ENCODE data around the gene NTRK2.
A peak's percentile ranks its signal among the peaks of the same experiment; 100 is the strongest.

NTRK2 gene

GRCh38 chr9:84736536-84736935, 67.0 kb downstream of the NTRK2 start:
- Histone ChIP-seq H3K36me3 (ENCODE audit: control insufficient read depth, insufficient read depth, low read length) (no peaks in the 10 kb centered on the region), H3K27ac (ENCODE audit: low read depth, low read length) (peak overlapping the region; percentile 61), H3K27me3 (ENCODE audit: control insufficient read depth, insufficient read depth, low read length) (no peaks in the 10 kb centered on the region), H3K9ac (ENCODE audit: low read depth, low read length) (no peak overlapping the region), H3K4me3 (ENCODE audit: low read depth, low read length) (no peak overlapping the region), H3K4me1 (ENCODE audit: control insufficient read depth, insufficient read depth, low read length) (peaks cover 6% of the 10 kb centered on the region; the same call in 1 of the 2 replicates), H3K9me3 (ENCODE audit: control insufficient read depth, insufficient read depth, low read length) (no peaks in the 10 kb centered on the region)

- no peaks in the 10 kb centered on the region for H3K27me3 ChIP-seq (ENCODE audit: control insufficient read depth, insufficient read depth, low read length)
- H3K9me3 ChIP-seq (ENCODE audit: control insufficient read depth, insufficient read depth, low read length), result no peaks in the 10 kb centered on the region
- no peak overlapping the region for H3K4me3 ChIP-seq (ENCODE audit: low read depth, low read length)
- H3K9ac ChIP-seq (ENCODE audit: low read depth, low read length), result no peak overlapping the region
- H3K4me1 ChIP-seq (ENCODE audit: control insufficient read depth, insufficient read depth, low read length), result peaks cover 6% of the 10 kb centered on the region; the same call in 1 of the 2 replicates
- H3K36me3 ChIP-seq (ENCODE audit: control insufficient read depth, insufficient read depth, low read length), result no peaks in the 10 kb centered on the region
- no peak overlapping the region for H3K27ac ChIP-seq (ENCODE audit: low read depth, low read length)
Observed at GRCh38 chr9:84738353-84738752, 68.8 kb downstream of the NTRK2 start.

GRCh38 chr9:84742261-84742660, 72.7 kb downstream of the NTRK2 start:
- H3K36me3 ChIP-seq (ENCODE audit: control insufficient read depth, insufficient read depth, low read length), result no peaks in the 10 kb centered on the region
- H3K9me3 ChIP-seq (ENCODE audit: control insufficient read depth, insufficient read depth, low read length), result no peaks in the 10 kb centered on the region
- no peak overlapping the region for H3K27ac ChIP-seq (ENCODE audit: low read depth, low read length)
- no peak overlapping the region for H3K9ac ChIP-seq (ENCODE audit: low read depth, low read length)
- H3K27me3 ChIP-seq (ENCODE audit: control insufficient read depth, insufficient read depth, low read length), result no peaks in the 10 kb centered on the region
- no peaks in the 10 kb centered on the region for H3K4me1 ChIP-seq (ENCODE audit: control insufficient read depth, insufficient read depth, low read length)
- no peak overlapping the region for H3K4me3 ChIP-seq (ENCODE audit: low read depth, low read length)

- H3K4me1 ChIP-seq (ENCODE audit: control insufficient read depth, insufficient read depth, low read length), result no peaks in the 10 kb centered on the region
- H3K27me3 ChIP-seq (ENCODE audit: control insufficient read depth, insufficient read depth, low read length), result no peaks in the 10 kb centered on the region
- H3K36me3 ChIP-seq (ENCODE audit: control insufficient read depth, insufficient read depth, low read length), result no peaks in the 10 kb centered on the region
- H3K9me3 ChIP-seq (ENCODE audit: control insufficient read depth, insufficient read depth, low read length), result no peaks in the 10 kb centered on the region
- no peak overlapping the region for H3K9ac ChIP-seq (ENCODE audit: low read depth, low read length)
- H3K4me3 ChIP-seq (ENCODE audit: low read depth, low read length), result no peak overlapping the region
- H3K27ac ChIP-seq (ENCODE audit: low read depth, low read length), result no peak overlapping the region
Observed at GRCh38 chr9:84744195-84744594, 74.7 kb downstream of the NTRK2 start.

- H3K27ac ChIP-seq (ENCODE audit: low read depth, low read length), result no peak overlapping the region
- no peak overlapping the region for H3K4me3 ChIP-seq (ENCODE audit: low read depth, low read length)
- no peaks in the 10 kb centered on the region for H3K9me3 ChIP-seq (ENCODE audit: control insufficient read depth, insufficient read depth, low read length)
- H3K4me1 ChIP-seq (ENCODE audit: control insufficient read depth, insufficient read depth, low read length), result no peaks in the 10 kb centered on the region
- H3K36me3 ChIP-seq (ENCODE audit: control insufficient read depth, insufficient read depth, low read length), result no peaks in the 10 kb centered on the region
- no peak overlapping the region for H3K9ac ChIP-seq (ENCODE audit: low read depth, low read length)
- H3K27me3 ChIP-seq (ENCODE audit: control insufficient read depth, insufficient read depth, low read length), result no peaks in the 10 kb centered on the region
Observed at GRCh38 chr9:84744726-84745125, 75.2 kb downstream of the NTRK2 start.

- Histone ChIP-seq H3K4me1 (ENCODE audit: control insufficient read depth, insufficient read depth, low read length) (no peaks in the 10 kb centered on the region), H3K36me3 (ENCODE audit: control insufficient read depth, insufficient read depth, low read length) (no peaks in the 10 kb centered on the region), H3K9ac (ENCODE audit: low read depth, low read length) (no peak overlapping the region), H3K4me3 (ENCODE audit: low read depth, low read length) (no peak overlapping the region), H3K27me3 (ENCODE audit: control insufficient read depth, insufficient read depth, low read length) (no peaks in the 10 kb centered on the region), H3K9me3 (ENCODE audit: control insufficient read depth, insufficient read depth, low read length) (no peaks in the 10 kb centered on the region), H3K27ac (ENCODE audit: low read depth, low read length) (no peak overlapping the region)
Observed at GRCh38 chr9:84748112-84748511, 78.6 kb downstream of the NTRK2 start.

GRCh38 chr9:84750152-84750865, 80.8 kb downstream of the NTRK2 start:
- Histone ChIP-seq H3K27ac (ENCODE audit: low read depth, low read length) (no peak overlapping the region), H3K9me3 (ENCODE audit: control insufficient read depth, insufficient read depth, low read length) (no peaks in the 10 kb centered on the region), H3K4me3 (ENCODE audit: low read depth, low read length) (no peak overlapping the region), H3K9ac (ENCODE audit: low read depth, low read length) (no peak overlapping the region), H3K27me3 (ENCODE audit: control insufficient read depth, insufficient read depth, low read length) (no peaks in the 10 kb centered on the region), H3K4me1 (ENCODE audit: control insufficient read depth, insufficient read depth, low read length) (no peaks in the 10 kb centered on the region), H3K36me3 (ENCODE audit: control insufficient read depth, insufficient read depth, low read length) (no peaks in the 10 kb centered on the region)

GRCh38 chr9:84751921-84752320, 82.4 kb downstream of the NTRK2 start:
- no peak overlapping the region for H3K27ac ChIP-seq (ENCODE audit: low read depth, low read length)
- H3K4me3 ChIP-seq (ENCODE audit: low read depth, low read length), result no peak overlapping the region
- no peaks in the 10 kb centered on the region for H3K9me3 ChIP-seq (ENCODE audit: control insufficient read depth, insufficient read depth, low read length)
- no peaks in the 10 kb centered on the region for H3K36me3 ChIP-seq (ENCODE audit: control insufficient read depth, insufficient read depth, low read length)
- H3K9ac ChIP-seq (ENCODE audit: low read depth, low read length), result no peak overlapping the region
- H3K27me3 ChIP-seq (ENCODE audit: control insufficient read depth, insufficient read depth, low read length), result no peaks in the 10 kb centered on the region
- H3K4me1 ChIP-seq (ENCODE audit: control insufficient read depth, insufficient read depth, low read length), result no peaks in the 10 kb centered on the region

- Histone ChIP-seq H3K36me3 (ENCODE audit: control insufficient read depth, insufficient read depth, low read length) (no peaks in the 10 kb centered on the region), H3K4me3 (ENCODE audit: low read depth, low read length) (no peak overlapping the region), H3K27ac (ENCODE audit: low read depth, low read length) (no peak overlapping the region), H3K9me3 (ENCODE audit: control insufficient read depth, insufficient read depth, low read length) (no peaks in the 10 kb centered on the region), H3K27me3 (ENCODE audit: control insufficient read depth, insufficient read depth, low read length) (no peaks in the 10 kb centered on the region), H3K4me1 (ENCODE audit: control insufficient read depth, insufficient read depth, low read length) (no peaks in the 10 kb centered on the region), H3K9ac (ENCODE audit: low read depth, low read length) (no peak overlapping the region)
Observed at GRCh38 chr9:84754461-84754860, 84.9 kb downstream of the NTRK2 start.

GRCh38 chr9:84754881-84755280, 85.4 kb downstream of the NTRK2 start:
- Histone ChIP-seq H3K9ac (ENCODE audit: low read depth, low read length) (no peak overlapping the region), H3K4me1 (ENCODE audit: control insufficient read depth, insufficient read depth, low read length) (no peaks in the 10 kb centered on the region), H3K27me3 (ENCODE audit: control insufficient read depth, insufficient read depth, low read length) (no peaks in the 10 kb centered on the region), H3K27ac (ENCODE audit: low read depth, low read length) (no peak overlapping the region), H3K4me3 (ENCODE audit: low read depth, low read length) (no peak overlapping the region), H3K36me3 (ENCODE audit: control insufficient read depth, insufficient read depth, low read length) (no peaks in the 10 kb centered on the region), H3K9me3 (ENCODE audit: control insufficient read depth, insufficient read depth, low read length) (no peaks in the 10 kb centered on the region)

GRCh38 chr9:84755380-84755779, 85.9 kb downstream of the NTRK2 start:
- Histone ChIP-seq H3K36me3 (ENCODE audit: control insufficient read depth, insufficient read depth, low read length) (no peaks in the 10 kb centered on the region), H3K9ac (ENCODE audit: low read depth, low read length) (no peak overlapping the region), H3K4me3 (ENCODE audit: low read depth, low read length) (no peak overlapping the region), H3K4me1 (ENCODE audit: control insufficient read depth, insufficient read depth, low read length) (no peaks in the 10 kb centered on the region), H3K27me3 (ENCODE audit: control insufficient read depth, insufficient read depth, low read length) (no peaks in the 10 kb centered on the region), H3K27ac (ENCODE audit: low read depth, low read length) (no peak overlapping the region), H3K9me3 (ENCODE audit: control insufficient read depth, insufficient read depth, low read length) (no peaks in the 10 kb centered on the region)
